Stimulated activated naive CD8-positive, alpha-beta T cell treated with anti-CD3 and anti-CD28 coated beads, Interleukin-15, amount 100 ng/mL, for 72 hours (primary cell): ENCODE results near the gene CD99.

Experiments
- ATAC-seq: fragments of 150-1000 bp; cut with Tn5 transposase; 2 replicates; pipeline ENCODE4 v1.10.0; 2021; ENCODE audit warnings: mild to moderate bottlenecking, moderate library complexity
- DNase-seq, 2 donors: peaks; one replicate each; pipeline ENCODE4 v3.0.0; 2021 to 2022
- H3K27ac Mint-ChIP-seq, 2 donors: one replicate each; pipeline ENCODE4 v1.8.0; 2022; ENCODE audit warnings: mild to moderate bottlenecking in 2 of 2, mixed read lengths in 2 of 2, moderate library complexity in 2 of 2
- H3K27me3 Mint-ChIP-seq: one replicate; pipeline ENCODE4 v1.8.0; 2022; ENCODE audit warnings: mixed read lengths
- H3K4me1 Mint-ChIP-seq: one replicate; pipeline ENCODE4 v1.8.0; 2022; ENCODE audit warnings: mild to moderate bottlenecking, mixed read lengths
- H3K4me3 Mint-ChIP-seq, 2 donors: one replicate each; pipeline ENCODE4 v1.8.0; 2022; ENCODE audit warnings: mild to moderate bottlenecking in 2 of 2, mixed read lengths in 2 of 2, moderate library complexity in 1 of 2
- H3K9me3 Mint-ChIP-seq, 2 donors: one replicate each; pipeline ENCODE4 v1.8.0; 2022; ENCODE audit warnings: mixed read lengths in 2 of 2

Gene CD99

DNA sequence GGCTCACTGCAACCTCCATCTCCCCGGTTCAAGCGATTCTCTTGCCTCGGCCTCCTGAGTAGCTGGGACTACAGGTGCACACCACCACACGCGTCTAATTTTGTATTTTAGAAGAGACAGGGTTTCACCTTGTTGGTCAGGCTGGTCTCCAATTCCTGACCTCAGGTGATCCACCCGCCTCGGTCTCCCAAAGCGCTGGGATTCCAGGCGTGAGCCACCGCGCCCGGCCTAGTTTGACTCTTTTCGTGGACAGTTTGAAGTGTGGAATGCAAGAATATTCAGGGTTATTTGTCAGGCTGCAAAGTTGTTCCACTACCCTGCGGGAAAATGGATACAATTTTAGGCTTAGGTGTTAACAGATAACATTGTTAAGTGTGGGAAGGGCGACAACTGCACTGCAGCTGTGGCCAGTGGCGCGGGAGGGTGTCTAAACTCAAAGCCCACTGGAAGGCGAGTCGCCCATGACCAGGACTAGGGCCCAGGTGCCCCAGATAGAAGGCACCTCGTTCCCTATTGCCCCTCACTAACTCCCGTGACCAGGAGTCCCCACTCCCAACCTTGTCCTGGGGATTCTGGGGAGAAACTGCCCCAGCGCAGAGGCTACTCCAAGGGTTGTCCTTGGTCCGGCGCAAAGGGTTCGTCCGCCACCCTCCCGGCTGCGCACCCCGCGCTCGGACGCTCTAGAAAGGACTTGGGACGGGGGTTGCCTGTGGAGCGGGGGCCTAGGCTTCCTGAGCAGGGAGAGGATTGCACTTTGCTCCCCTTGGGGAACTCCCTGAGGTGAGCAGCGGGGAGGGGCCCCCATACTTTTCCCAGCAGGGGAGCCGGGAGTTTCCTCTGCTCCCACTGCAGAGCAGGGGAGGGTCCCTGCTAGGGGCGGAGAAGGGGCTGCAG is 1.1 kb upstream of the CD99 start:
- Mint-ChIP-seq H3K9me3 (no peaks in the 10 kb centered on the region), H3K27ac (no peak overlapping the region), H3K27me3 (no peaks in the 10 kb centered on the region), H3K4me3 (peak overlapping the region; percentile 59 to 75), H3K4me1 (peaks cover 39% of the 10 kb centered on the region)
- ATAC-seq (no peak), DNase-seq (no peak)

DNA sequence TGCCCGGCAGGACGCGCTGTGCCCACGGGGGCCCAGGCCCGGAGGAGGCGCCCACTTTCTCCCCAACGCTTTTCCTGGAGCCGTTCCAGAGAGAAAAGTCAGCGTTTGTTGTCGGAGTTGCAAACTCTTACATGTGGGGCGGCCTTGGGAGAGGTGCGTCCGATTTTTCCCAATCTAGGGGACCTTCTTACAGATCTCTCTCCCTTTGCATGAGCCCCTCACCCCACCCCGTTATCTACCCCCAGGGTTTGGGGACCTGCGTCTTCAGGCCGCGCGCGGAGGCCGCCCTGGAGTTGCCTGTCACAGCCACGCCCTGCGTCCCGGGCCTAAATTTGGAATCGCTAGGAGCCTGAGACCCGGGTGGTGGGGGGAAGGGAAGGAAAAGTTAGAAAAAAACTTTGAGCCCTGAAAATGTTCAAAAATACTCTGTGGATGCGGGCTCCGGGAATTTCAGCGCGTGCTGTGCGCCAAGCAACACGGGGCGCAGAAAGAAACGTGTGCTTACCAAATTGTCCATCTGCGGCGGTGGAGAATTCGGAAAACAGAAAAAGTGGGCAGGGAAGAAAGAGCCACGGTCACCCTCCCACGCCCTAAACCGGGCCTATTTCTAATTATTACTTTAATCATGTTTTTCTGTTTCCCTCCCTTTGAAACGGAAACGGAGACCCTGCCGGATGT is 587 bp downstream of the CD99 start:
- peaks cover 56% of the 10 kb centered on the region for H3K4me1 Mint-ChIP-seq
- no peaks in the 10 kb centered on the region for H3K27me3 Mint-ChIP-seq
- ATAC-seq (peak; percentile 22), DNase-seq (peak in 1 of 2 donors; percentile 58)
- H3K4me3 Mint-ChIP-seq, result peak overlapping the region; percentile 96 to 99
- H3K27ac Mint-ChIP-seq, result peak overlapping the region; percentile 97 to 98
- H3K9me3 Mint-ChIP-seq, result no peaks in the 10 kb centered on the region

- ATAC-seq (no peak), DNase-seq (peak in 1 of 2 donors; percentile 47)
- no peaks in the 10 kb centered on the region for H3K27me3 Mint-ChIP-seq
Observed at GRCh38 chrX:2692221-2693112, 1.4 kb downstream of the CD99 start.

GRCh38 chrX:2693113-2694002 is 2.3 kb downstream of the CD99 start:
- ATAC-seq (no peak), DNase-seq (no peak)
- Mint-ChIP-seq H3K4me3 (peak overlapping the region; percentile 96 to 99), H3K4me1 (peaks cover 73% of the 10 kb centered on the region), H3K27me3 (no peaks in the 10 kb centered on the region), H3K9me3 (no peaks in the 10 kb centered on the region), H3K27ac (peak overlapping the region in 1 of 2 donors; percentile 98)

More at GRCh38 chrX:2692221-2693112, 1.4 kb downstream of the CD99 start:
- Mint-ChIP-seq H3K4me1 (peaks cover 64% of the 10 kb centered on the region), H3K4me3 (peak overlapping the region; percentile 96 to 99), H3K9me3 (no peaks in the 10 kb centered on the region), H3K27ac (peak overlapping the region; percentile 97 to 98)

- H3K4me1 Mint-ChIP-seq, result peaks cover 81% of the 10 kb centered on the region
- H3K27ac Mint-ChIP-seq, result peak overlapping the region in 1 of 2 donors; percentile 52
- no peaks in the 10 kb centered on the region for H3K27me3 Mint-ChIP-seq
- DNase-seq (no peak), ATAC-seq (no peak)
- H3K4me3 Mint-ChIP-seq, result peak overlapping the region; percentile 96 to 99
- H3K9me3 Mint-ChIP-seq, result peaks cover under 1 to 2% of the 10 kb centered on the region in 2 donors
Observed at GRCh38 chrX:2694914-2695267, 3.8 kb downstream of the CD99 start.

DNA sequence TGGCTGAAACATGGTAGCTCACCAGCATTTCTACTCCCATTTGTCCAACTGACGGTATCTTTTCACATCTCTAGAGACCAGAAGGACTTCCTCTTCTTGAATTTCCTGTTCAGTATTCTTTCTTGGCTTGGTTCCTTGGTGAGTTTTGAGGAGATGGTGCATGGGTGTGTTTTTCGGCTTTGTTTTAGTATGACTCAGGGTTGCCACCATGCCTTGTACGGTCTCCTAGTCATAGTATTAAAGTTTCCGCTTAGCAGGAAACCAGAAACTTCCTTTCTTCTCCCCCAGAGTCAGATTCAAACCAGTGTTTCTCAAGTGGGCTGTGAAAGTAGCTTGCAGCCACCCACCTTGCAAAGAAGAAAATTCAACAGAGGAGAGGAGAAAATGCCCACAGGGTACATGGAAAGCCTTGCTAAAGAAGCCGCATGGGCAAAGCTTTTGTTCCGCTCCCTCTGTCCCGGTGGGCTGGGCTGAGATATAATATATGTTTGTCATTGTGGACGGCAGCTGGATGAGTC is 5.7 kb downstream of the CD99 start:
- peak overlapping the region; percentile 86 to 91 for H3K27ac Mint-ChIP-seq
- peak; percentile 63 to 82 for DNase-seq

DNA sequence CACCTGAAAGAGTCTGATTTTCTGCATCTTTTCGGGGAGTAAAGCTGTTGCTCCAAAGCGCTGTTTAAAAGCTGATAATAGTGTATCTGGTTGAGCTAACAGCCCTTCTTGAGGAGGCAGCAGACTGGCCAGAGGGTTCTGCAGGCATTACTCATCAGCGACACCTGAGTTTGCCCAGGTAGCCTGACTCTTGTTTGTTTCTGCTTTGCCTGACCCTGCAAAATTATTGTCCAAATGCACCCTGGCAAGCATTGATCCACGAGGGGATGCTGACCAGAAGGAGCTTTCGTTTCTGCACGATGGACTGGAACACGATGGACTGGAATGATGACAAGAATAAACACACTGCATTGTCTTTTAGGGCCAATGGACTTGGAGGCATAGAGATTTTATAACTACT is 6.2 kb downstream of the CD99 start:
- DNase-seq (no peak), ATAC-seq (no peak)
- Mint-ChIP-seq H3K27ac (peak overlapping the region in 1 of 2 donors; percentile 86), H3K4me1 (peaks cover 97% of the 10 kb centered on the region), H3K4me3 (peak overlapping the region; percentile 73 to 99), H3K9me3 (peaks cover 11 to 13% of the 10 kb centered on the region in 2 donors), H3K27me3 (no peaks in the 10 kb centered on the region)

More for the DNA sequence above, 5.7 kb downstream of the CD99 start:
- Mint-ChIP-seq H3K9me3 (peaks cover 11 to 13% of the 10 kb centered on the region in 2 donors), H3K4me3 (peak overlapping the region; percentile 73 to 99), H3K27me3 (no peaks in the 10 kb centered on the region), H3K4me1 (peaks cover 92% of the 10 kb centered on the region)
- ATAC-seq, result peak; percentile 94

GRCh38 chrX:2697741-2698299 is 6.7 kb downstream of the CD99 start:
- H3K27me3 Mint-ChIP-seq, result no peaks in the 10 kb centered on the region
- H3K4me3 Mint-ChIP-seq, result peak overlapping the region; percentile 73 to 99
- DNase-seq, result no peak
- peaks cover 11 to 13% of the 10 kb centered on the region in 2 donors for H3K9me3 Mint-ChIP-seq
- ATAC-seq, result no peak
- H3K4me1 Mint-ChIP-seq, result peaks cover 99% of the 10 kb centered on the region
- peak overlapping the region in 1 of 2 donors; percentile 41 for H3K27ac Mint-ChIP-seq

GRCh38 chrX:2698604-2699003 is 7.5 kb downstream of the CD99 start:
- Mint-ChIP-seq H3K27ac (no peak overlapping the region), H3K4me1 (peaks cover 99% of the 10 kb centered on the region), H3K27me3 (no peaks in the 10 kb centered on the region), H3K9me3 (peaks cover 11 to 13% of the 10 kb centered on the region in 2 donors), H3K4me3 (peak overlapping the region; percentile 59 to 73)
- ATAC-seq (no peak), DNase-seq (no peak)

- no peak overlapping the region for H3K4me3 Mint-ChIP-seq
- no peak overlapping the region for H3K27ac Mint-ChIP-seq
- H3K4me1 Mint-ChIP-seq, result peaks cover 99% of the 10 kb centered on the region
- H3K9me3 Mint-ChIP-seq, result peaks cover 11 to 13% of the 10 kb centered on the region in 2 donors
- DNase-seq, result no peak
- H3K27me3 Mint-ChIP-seq, result no peaks in the 10 kb centered on the region
- ATAC-seq, result no peak
Observed at GRCh38 chrX:2699959-2700358, 8.9 kb downstream of the CD99 start.

- no peak for DNase-seq
- Mint-ChIP-seq H3K27me3 (no peaks in the 10 kb centered on the region), H3K9me3 (peaks cover 11 to 13% of the 10 kb centered on the region in 2 donors), H3K27ac (no peak overlapping the region), H3K4me3 (no peak overlapping the region), H3K4me1 (peaks cover 99% of the 10 kb centered on the region)
- ATAC-seq, result no peak
Observed at GRCh38 chrX:2700405-2701320, 9.6 kb downstream of the CD99 start.

DNA sequence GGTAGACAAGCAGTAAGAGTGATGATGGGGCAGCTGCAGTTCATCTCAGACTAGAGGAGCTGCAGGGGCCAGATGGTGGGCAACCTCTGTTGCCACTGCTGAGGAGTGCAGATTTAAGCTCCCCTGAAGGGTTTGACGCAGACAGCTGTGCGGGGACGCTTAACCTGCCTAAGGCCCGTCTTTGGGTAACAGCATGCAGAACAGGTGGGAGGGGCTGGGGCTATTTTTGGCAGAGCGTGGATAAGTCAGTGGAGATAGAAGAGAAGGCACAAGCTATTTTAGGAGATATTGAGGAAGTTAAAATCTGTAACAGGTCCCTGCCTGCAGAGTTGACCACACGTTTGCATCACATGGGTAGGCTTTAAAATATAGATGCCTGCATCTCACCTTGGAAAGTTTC is 10.5 kb downstream of the CD99 start:
- Mint-ChIP-seq H3K4me3 (peak overlapping the region; percentile 40 to 67), H3K27me3 (no peaks in the 10 kb centered on the region), H3K27ac (no peak overlapping the region), H3K9me3 (peaks cover 11 to 13% of the 10 kb centered on the region in 2 donors), H3K4me1 (peaks cover 95% of the 10 kb centered on the region)
- DNase-seq, result no peak
- ATAC-seq, result no peak

- no peaks in the 10 kb centered on the region for H3K27me3 Mint-ChIP-seq
- peak overlapping the region; percentile 67 for H3K4me3 Mint-ChIP-seq
- H3K9me3 Mint-ChIP-seq, result peaks cover 11 to 13% of the 10 kb centered on the region in 2 donors
- ATAC-seq, result no peak
- DNase-seq, result no peak
- H3K27ac Mint-ChIP-seq, result peak overlapping the region in 1 of 2 donors; percentile 50
- peaks cover 95% of the 10 kb centered on the region for H3K4me1 Mint-ChIP-seq
Observed at GRCh38 chrX:2703991-2704369, 12.9 kb downstream of the CD99 start.
